Measurements from ENCODE around the gene STRIP1.

Gene STRIP1

GRCh38 chr1:110034451-110035235 is at the start of gene STRIP1:
TSS of gene STRIP1 (plus strand) at chr1:110034624. CDS start at chr1:110034638, 14 bp downstream.
- DNase-seq (ENCODE audit: low read depth in 2 of 3, low spot score in 2 of 3), result peak; percentile 72 to 80 (median 77)

DNA sequence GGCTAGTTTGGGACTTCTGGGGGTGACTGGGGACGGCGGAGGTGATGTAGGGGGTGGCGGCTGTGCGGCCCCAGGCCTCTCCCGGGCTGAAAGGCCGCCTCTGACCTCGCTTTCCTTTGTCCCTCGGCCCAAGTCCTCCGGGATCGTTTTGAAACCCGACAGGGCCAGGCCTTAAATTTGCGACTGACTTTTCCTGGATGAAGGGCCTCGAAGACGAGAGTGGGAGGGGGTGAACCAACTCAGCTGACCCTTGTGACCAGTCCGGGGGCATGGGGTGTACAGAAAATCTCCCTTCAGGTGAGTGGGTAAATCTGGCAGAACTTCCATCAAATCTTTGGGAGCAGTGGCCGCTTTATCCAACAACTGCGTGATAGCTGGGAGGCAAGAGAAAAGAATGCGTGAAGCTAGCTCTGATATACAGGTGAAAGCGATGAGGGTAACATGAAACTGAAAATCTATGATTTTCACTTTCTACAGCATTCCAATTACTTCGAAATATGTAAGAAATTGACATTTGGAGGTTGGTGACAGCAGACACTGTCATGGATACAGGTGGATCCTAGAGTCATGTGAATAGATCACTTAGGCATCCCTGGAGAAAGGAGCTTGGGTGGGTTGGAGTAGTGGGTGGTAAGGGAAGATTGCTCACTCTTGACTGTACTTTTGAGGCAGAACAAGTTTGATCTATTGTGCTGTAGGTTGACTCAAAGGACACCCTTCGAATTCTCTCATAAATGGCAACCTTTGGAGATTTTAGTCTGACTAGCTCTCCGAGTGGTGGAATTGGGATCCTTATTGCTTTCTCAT is 49.0 kb upstream of the STRIP1 start:
- no peak for DNase-seq (ENCODE audit: low read depth in 2 of 3, low spot score in 2 of 3)

DNA sequence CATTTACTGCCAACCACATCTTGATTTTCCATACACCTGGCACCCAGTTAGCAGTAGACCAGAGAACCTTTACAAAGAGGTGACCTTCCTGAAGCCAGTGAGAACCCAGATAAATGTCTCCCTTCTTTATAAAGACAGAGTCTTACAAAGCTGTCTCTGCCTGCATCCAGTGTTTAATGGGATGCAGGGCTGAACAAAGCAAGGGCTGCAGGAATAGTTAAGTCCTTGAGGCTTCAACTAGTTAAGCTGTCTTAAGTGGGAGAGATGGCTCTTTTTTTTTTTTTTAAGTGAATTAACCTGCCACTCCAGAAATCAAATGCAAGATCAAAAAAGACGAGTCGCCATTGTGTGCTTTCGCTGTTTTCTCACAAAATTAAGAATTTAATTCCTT is 48.4 kb upstream of the STRIP1 start:
- DNase-seq (ENCODE audit: low read depth in 2 of 3, low spot score in 2 of 3), result no peak

GRCh38 chr1:109988349-109988914 is 46.0 kb upstream of the STRIP1 start:
- DNase-seq (ENCODE audit: low read depth in 2 of 3, low spot score in 2 of 3), result no peak

DNA sequence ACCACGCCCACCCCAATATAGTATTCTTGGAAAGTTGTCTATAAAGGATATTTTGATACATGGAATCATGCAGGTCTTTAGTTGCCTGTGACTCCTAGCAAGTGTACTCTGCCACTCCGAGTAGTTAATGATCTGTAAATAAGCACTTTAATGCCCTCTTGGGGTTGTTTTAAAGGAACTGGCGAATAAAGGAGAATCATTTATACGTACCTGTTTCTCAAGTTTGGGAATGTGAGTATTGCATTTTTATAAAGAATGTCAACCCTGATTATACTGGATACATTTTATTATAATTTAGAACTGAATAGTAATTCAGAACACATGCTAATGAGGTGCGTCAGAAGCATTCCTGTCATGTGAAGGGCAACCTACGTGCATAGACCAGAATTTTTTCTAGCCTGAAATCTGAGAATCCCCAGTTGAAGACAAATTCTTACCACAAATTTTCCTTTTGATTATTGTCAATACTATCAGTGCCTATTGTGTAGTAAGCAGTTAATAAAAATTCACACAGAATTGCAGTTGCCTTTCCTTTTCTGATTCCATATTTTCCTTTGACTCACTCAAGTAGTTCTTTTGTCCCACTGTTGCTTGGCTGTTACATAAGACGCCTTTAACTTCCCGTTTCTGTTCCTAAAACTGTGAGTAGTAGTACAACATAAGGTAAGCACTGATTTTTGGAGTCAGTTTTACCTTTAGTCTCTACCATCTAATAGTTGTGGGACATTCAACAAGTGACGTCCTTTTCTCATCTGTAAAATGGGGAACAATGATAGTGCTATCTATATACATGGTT is 44.7 kb upstream of the STRIP1 start:
- DNase-seq (ENCODE audit: low read depth in 2 of 3, low spot score in 2 of 3), result no peak

GRCh38 chr1:109990302-109990653 is 44.1 kb upstream of the STRIP1 start:
- DNase-seq (ENCODE audit: low read depth in 2 of 3, low spot score in 2 of 3), result no peak

GRCh38 chr1:109991400-109991925 is 43.0 kb upstream of the STRIP1 start:
- no peak for DNase-seq (ENCODE audit: low read depth in 2 of 3, low spot score in 2 of 3)

DNA sequence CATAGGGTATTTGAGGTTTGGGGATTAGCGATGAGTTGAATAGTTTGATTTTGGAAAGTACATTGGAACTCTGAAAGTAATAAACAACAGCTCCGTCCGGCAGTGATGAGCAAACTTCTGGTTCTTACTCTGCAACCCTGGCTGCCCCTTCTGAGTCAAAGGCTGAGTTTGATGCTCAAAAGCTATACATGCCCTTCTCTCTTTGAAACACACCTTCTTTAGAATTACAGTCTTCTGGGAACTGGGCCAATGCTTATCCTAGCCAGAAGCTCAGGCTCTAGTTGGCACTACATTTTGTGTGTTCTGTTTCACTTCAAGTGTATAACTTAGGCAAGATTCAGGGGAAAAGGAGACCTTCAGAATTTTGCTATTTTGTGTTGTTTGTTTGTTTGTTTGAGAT is 40.5 kb upstream of the STRIP1 start:
- no peak for DNase-seq (ENCODE audit: low read depth in 2 of 3, low spot score in 2 of 3)

GRCh38 chr1:109994654-109995053 is 39.8 kb upstream of the STRIP1 start:
- no peak for DNase-seq (ENCODE audit: low read depth in 2 of 3, low spot score in 2 of 3)

GRCh38 chr1:109995536-109995935 is 38.9 kb upstream of the STRIP1 start:
- DNase-seq (ENCODE audit: low read depth in 2 of 3, low spot score in 2 of 3), result no peak

DNA sequence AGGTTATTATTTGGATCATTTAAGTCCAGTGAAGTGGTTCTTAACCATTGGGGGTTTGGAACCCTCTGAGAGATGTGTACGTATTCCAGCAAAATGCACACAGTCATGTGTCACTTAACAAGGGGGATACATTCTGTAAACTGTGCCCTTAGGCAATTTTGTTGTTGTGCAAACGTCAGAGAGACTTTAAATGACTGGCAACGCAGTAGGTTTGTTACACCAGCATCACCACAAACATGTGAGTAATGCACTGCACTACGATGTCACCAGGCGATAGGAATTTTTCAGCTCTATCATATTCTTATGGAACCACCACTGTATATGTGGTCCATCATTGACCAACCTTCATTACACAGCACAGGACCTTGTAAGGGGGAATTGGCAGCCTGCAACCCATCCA is 37.9 kb upstream of the STRIP1 start:
- no peak for DNase-seq (ENCODE audit: low read depth in 2 of 3, low spot score in 2 of 3)

DNA sequence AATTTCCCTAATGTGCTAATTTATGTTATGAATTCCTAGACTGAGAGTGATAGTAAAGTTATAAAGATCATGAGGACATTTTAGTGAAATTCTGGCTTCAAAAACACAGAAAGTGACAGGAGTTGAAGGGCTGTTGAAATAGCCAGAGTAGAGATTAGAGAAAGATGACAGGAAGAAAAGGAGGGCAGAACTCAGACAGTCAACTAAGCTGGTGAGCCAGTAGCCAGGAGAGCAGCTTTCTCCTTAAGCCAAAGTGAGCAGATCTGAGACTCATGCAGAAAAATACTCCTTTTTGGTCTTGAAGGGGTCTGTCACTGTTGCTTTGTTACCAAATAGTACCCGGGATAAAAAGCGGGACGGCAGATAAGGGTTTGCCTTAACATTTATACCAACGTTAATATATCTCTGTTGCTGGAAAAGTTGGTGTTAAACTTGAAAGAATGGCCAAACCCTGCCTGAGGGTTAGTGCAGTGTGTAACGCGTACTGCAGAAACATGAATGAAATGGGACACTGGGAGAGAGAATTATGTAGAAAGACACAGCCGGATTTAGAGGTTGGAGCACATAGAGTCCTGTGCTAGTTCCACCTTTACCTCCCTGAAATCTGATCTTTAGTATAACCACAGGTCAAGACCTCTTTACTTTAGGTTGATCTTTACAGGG is 37.1 kb upstream of the STRIP1 start:
- DNase-seq (ENCODE audit: low read depth in 2 of 3, low spot score in 2 of 3), result no peak

GRCh38 chr1:109997867-109998229 is 36.6 kb upstream of the STRIP1 start:
- no peak for DNase-seq (ENCODE audit: low read depth in 2 of 3, low spot score in 2 of 3)

DNA sequence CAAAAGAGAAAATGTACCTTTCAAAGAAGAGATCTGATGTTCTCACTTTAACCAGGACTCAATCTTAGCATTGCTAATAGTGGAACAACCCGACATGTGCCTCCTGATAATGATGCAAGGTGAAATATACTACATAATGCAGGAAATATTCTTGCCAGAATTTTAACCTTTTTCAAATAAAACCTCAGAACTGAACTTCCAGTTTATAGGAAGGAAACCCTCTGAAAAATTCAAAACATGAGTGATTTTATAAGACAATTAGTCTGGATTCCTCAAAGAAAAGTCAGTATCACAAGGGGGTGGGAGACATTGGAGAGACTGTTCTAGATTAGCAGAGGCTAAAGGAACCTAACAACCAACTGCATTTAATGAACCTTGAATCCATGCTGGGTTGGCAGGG is 31.7 kb upstream of the STRIP1 start:
- DNase-seq (ENCODE audit: low read depth in 2 of 3, low spot score in 2 of 3), result no peak

GRCh38 chr1:110003747-110004428 is 30.5 kb upstream of the STRIP1 start:
- no peak for DNase-seq (ENCODE audit: low read depth in 2 of 3, low spot score in 2 of 3)

GRCh38 chr1:110004583-110004982 is 29.8 kb upstream of the STRIP1 start:
- DNase-seq (ENCODE audit: low read depth in 2 of 3, low spot score in 2 of 3), result no peak

GRCh38 chr1:110005971-110006370 is 28.5 kb upstream of the STRIP1 start:
- no peak for DNase-seq (ENCODE audit: low read depth in 2 of 3, low spot score in 2 of 3)

- DNase-seq (ENCODE audit: low read depth in 2 of 3, low spot score in 2 of 3), result no peak
Observed at GRCh38 chr1:110006516-110006915, 27.9 kb upstream of the STRIP1 start.

- DNase-seq (ENCODE audit: low read depth in 2 of 3, low spot score in 2 of 3), result no peak
Observed at GRCh38 chr1:110007046-110007830, 27.2 kb upstream of the STRIP1 start.

All from activated CD8-positive, alpha-beta memory T cell treated with anti-CD3 and anti-CD28 coated beads for 48 hours (primary cell).